GM23248 (cell line): ENCODE data around the gene DRC3.

Experiments used
- EZH2 ChIP-seq: fragments of 200-600 bp; sonication (generic); IDR thresholded peaks from 2 replicates; pipeline ENCODE4 v1.6.1; 2018; ENCODE audit warnings: antibody characterized with exemption, mild to moderate bottlenecking; ENCODE audit not compliant: insufficient read depth, poor library complexity, severe bottlenecking
- EZH2phosphoT487 ChIP-seq: fragments of 200-600 bp; sonication (generic); IDR thresholded peaks from 2 replicates; pipeline ENCODE4 v1.6.1; 2018; ENCODE audit warnings: antibody characterized with exemption, moderate library complexity, mild to moderate bottlenecking, low read depth; ENCODE audit not compliant: insufficient read depth

DNA sequence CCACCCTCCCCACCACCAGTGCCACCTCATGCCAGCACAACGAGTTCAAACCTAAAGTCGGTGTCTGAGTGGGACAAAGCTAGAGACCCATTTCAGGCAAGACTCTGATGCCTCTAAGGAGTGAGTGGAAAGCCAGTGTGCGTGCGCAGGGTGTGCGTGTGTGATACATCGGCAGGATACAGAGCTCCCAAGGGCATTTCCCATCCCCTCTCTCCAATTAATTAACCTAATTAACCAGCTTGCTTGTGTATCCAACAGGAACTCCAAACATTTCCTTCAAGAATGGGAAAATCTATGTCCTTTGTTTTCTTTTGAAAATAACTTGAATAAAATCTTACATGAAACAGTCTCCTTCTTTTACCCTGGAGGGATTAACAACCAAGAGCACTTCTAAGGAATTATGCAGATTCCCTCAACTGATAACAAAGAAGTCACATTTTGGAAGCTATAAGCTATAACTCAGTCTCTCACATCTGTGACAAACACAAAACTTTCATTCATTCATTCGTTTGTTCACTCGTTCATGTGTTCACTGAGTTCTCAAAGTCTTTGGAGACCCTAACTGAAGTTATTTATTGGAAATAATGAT, 56.4 kb downstream of the DRC3 start:
- TF ChIP-seq EZH2phosphoT487 (no peak), EZH2 (no peak)
